K562 (cell line): ENCODE results near the gene SORT1. TPM values are rescaled to one million over a fixed set of nuclear protein-coding genes. Genes with fewer than 3 reads are reported as not detected.

Experiments
- BRF1 ChIP-seq: IDR thresholded peaks from 3 replicates; pipeline ENCODE4 v1.6.1; 2011; ENCODE audit warnings: borderline replicate concordance, mild to moderate bottlenecking; ENCODE audit not compliant: insufficient read length; ENCODE audit errors: extremely low read depth
- CREB3L1 ChIP-seq: fragments of 450-650 bp; IDR thresholded peaks from 2 replicates; pipeline ENCODE4 v1.6.1; 2014; ENCODE audit warnings: low read depth, mild to moderate bottlenecking, moderate library complexity, borderline replicate concordance
- NFATC3 ChIP-seq: fragments of 450-650 bp; IDR thresholded peaks from 2 replicates; pipeline ENCODE4 v1.6.1; 2017; ENCODE audit warnings: mild to moderate bottlenecking
- SMAD2 ChIP-seq: fragments of 150-350 bp; IDR thresholded peaks from 2 replicates; pipeline ENCODE4 v1.6.1; 2014; ENCODE audit warnings: low read depth, mild to moderate bottlenecking, low read length
- SMAD3 ChIP-seq: fragments of 450-650 bp; formaldehyde crosslinking; conservative IDR thresholded peaks from 2 replicates; pipeline ENCODE4 v1.4.0; 2020; ENCODE audit warnings: mild to moderate bottlenecking
- WHSC1 ChIP-seq: IDR thresholded peaks from one replicate; pipeline ENCODE4 v1.6.1; 2012; ENCODE audit warnings: low read length, control low read depth, inconsistent platforms
- ZBTB5 ChIP-seq: fragments of 450-650 bp; IDR thresholded peaks from 2 replicates; pipeline ENCODE4 v1.6.1; 2017; ENCODE audit warnings: antibody characterized with exemption
- ZNF239 ChIP-seq: fragments of 250-450 bp; sonication (Bioruptor Pico); IDR thresholded peaks from 2 replicates; pipeline ENCODE4 v1.4.0; 2020; ENCODE audit warnings: mild to moderate bottlenecking
- ZNF24 ChIP-seq: fragments of 450-650 bp; IDR thresholded peaks from 2 replicates; pipeline ENCODE4 v1.6.1; 2016
- ZNF274 ChIP-seq: IDR thresholded peaks from 2 replicates; pipeline ENCODE4 v1.6.1; 2011; ENCODE audit warnings: low read depth, mild to moderate bottlenecking, low read length, moderate library complexity, borderline replicate concordance
- ZNF407 ChIP-seq: fragments of 450-650 bp; IDR thresholded peaks from 2 replicates; pipeline ENCODE4 v1.6.1; 2016; ENCODE audit warnings: low read depth
- ZNF717 ChIP-seq: fragments of 250-450 bp; sonication (Bioruptor Pico); IDR thresholded peaks from 2 replicates; pipeline ENCODE4 v1.5.0; 2021
- ZNF740 ChIP-seq, 3 experiments: fragments of 200-800 bp in 1 of 3; sonication (Bioruptor generic) in 1 of 3; sonication (generic) in 1 of 3; formaldehyde crosslinking in 1 of 3; IDR thresholded peaks; 2 replicates each; pipeline versions ENCODE4 v1.6.1 to v1.8.0; 2016 to 2022; ENCODE audit warnings: mild to moderate bottlenecking in 2 of 3, missing compliant biosample characterization in 2 of 3, missing genetic modification characterization in 2 of 3, missing genetic modification reagents in 1 of 3
- polyA plus RNA-seq, 8 experiments: library from polyadenylated mRNA; depleted of rRNA in 4 of 8; stranded (reverse) in 5 of 8; unstranded in 3 of 8; fragments of >200 nt; fragmentation: Nextera tagmentation in 2 of 8; fragmentation: Illumina TruSeq in 1 of 8; extraction: Ambion mirVana in 2 of 8; extraction: Trizol in 1 of 8; gene quantifications; 2 replicates each; pipeline versions ENCODE4 v1.2.1 to v1.2.3, GENCODE V29; 2011 to 2014; ENCODE audit warnings: inconsistent platforms in 1 of 8, missing spikeins in 1 of 8
- total RNA-seq, 7 experiments: library from RNA; depleted of rRNA in 6 of 7; stranded (reverse); fragments of >200 nt in 6 of 7; fragmentation: Illumina TruSeq in 2 of 7; extraction: Trizol in 2 of 7; gene quantifications; 2 replicates each; pipeline versions ENCODE4 v1.2.1 to v1.2.3, GENCODE V29; 2011 to 2021; ENCODE audit warnings: low replicate concordance in 1 of 7
- TF ChIP-seq, protein P1 (sequence below): sonication (generic); formaldehyde crosslinking; IDR thresholded peaks from 2 replicates; pipeline ENCODE4 v1.8.0; 2022; ENCODE audit warnings: mild to moderate bottlenecking, missing genetic modification reagents

Gene SORT1
- total and polyA plus RNA-seq, 9 of the 15 experiments (the other 6 are each of a cell fraction or from before 2014, with no cell fraction given) = 27.4 to 112 (median 65.0) TPM

DNA sequence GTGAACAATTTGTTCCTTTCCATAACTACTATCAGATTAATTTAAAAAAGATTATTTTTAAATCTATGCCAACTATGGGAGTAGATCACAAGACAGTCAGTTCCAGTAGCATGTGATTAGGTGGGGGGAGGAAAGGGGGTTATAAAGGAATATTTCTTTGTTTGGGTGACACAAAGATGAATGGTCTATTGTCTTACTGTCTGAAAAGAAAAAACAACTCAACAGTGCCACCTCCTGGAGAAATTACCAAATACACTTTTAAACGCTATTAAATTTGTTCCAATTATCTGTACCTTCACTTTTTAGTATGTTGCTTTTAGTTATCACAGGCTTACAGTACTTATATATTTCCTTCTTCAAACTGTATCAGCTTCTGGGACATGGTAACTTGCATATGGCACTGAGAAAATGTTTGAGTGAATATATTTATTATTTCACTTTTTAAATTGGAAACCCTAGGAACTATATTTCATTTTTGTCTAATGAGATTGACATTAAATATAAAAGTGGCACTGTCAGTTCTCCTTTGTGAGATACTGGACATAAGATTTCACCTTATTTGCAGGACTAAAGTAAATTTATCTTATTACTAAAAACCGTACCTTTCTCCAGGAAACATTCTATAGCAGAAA lies 1.7 kb upstream of the SORT1 start (continued):
- TF ChIP-seq ZBTB5 = no peak
- TF ChIP-seq ZNF274 = no peak
- no peak for TF ChIP-seq ZNF24
- TF ChIP-seq NFATC3 = no peak
- TF ChIP-seq ZNF717 (CRISPR knock-in tag) = no peak
- TF ChIP-seq BRF1 = no peak
- TF ChIP-seq, protein P1, sequence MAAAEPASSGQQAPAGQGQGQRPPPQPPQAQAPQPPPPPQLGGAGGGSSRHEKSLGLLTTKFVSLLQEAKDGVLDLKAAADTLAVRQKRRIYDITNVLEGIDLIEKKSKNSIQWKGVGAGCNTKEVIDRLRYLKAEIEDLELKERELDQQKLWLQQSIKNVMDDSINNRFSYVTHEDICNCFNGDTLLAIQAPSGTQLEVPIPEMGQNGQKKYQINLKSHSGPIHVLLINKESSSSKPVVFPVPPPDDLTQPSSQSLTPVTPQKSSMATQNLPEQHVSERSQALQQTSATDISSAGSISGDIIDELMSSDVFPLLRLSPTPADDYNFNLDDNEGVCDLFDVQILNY (CRISPR knock-in tag) = no peak
- TF ChIP-seq SMAD2 = no peak
- no peak for TF ChIP-seq WHSC1
- TF ChIP-seq ZNF239 (CRISPR knock-in tag) = no peak
- TF ChIP-seq ZNF407 = no peak
- TF ChIP-seq ZNF740 (CRISPR knock-in tag; IDR thresholded peaks at IDR 0.05) = no peak
- TF ChIP-seq ZNF740 (tag; IDR thresholded peaks at IDR 0.05) = peak in 1 of 2 experiments; percentile 64; a peak in 1 of 4 replicates
- TF ChIP-seq SMAD3 (CRISPR knock-in tag) = 0 out of 2 replicates have a peak, but pooled peaks have one; percentile 41
- no peak for TF ChIP-seq CREB3L1
